Stimulated activated naive CD8-positive, alpha-beta T cell treated with anti-CD3 and anti-CD28 coated beads, Interleukin-15, Interleukin-2, amounts not matched to agents 100 ng/mL and 50 ng/mL, for 24 hours (primary cell): ENCODE data around the gene AHNAK2.

ENCODE experiments used
- H3K27ac Mint-ChIP-seq: one replicate; pipeline ENCODE4 v1.8.0; 2021; ENCODE audit warnings: mild to moderate bottlenecking, mixed read lengths
- H3K27me3 Mint-ChIP-seq: one replicate; pipeline ENCODE4 v1.8.0; 2021; ENCODE audit warnings: mixed read lengths
- H3K36me3 Mint-ChIP-seq: one replicate; pipeline ENCODE4 v1.8.0; 2021; ENCODE audit warnings: low read depth, mixed read lengths
- H3K4me1 Mint-ChIP-seq: one replicate; pipeline ENCODE4 v1.8.0; 2021; ENCODE audit warnings: low read depth, mixed read lengths
- H3K4me3 Mint-ChIP-seq: one replicate; pipeline ENCODE4 v1.8.0; 2021; ENCODE audit warnings: mild to moderate bottlenecking, mixed read lengths
- H3K9me3 Mint-ChIP-seq: one replicate; pipeline ENCODE4 v1.8.0; 2021; ENCODE audit warnings: mixed read lengths

AHNAK2 gene

GRCh38 chr14:105015905-105016304, 37.7 kb upstream of the AHNAK2 start:
- H3K4me3 Mint-ChIP-seq, result peak overlapping the region; percentile 47
- H3K4me1 Mint-ChIP-seq, result peaks cover 70% of the 10 kb centered on the region
- no peaks in the 10 kb centered on the region for H3K9me3 Mint-ChIP-seq
- no peak overlapping the region for H3K27ac Mint-ChIP-seq
- no peaks in the 10 kb centered on the region for H3K27me3 Mint-ChIP-seq
- peaks cover 71% of the 10 kb centered on the region for H3K36me3 Mint-ChIP-seq

GRCh38 chr14:105015242-105015641, 37.1 kb upstream of the AHNAK2 start:
- H3K27ac Mint-ChIP-seq, result peak overlapping the region; percentile 9
- H3K27me3 Mint-ChIP-seq, result no peaks in the 10 kb centered on the region
- H3K4me1 Mint-ChIP-seq, result peaks cover 70% of the 10 kb centered on the region
- H3K4me3 Mint-ChIP-seq, result no peak overlapping the region
- no peaks in the 10 kb centered on the region for H3K9me3 Mint-ChIP-seq
- H3K36me3 Mint-ChIP-seq, result peaks cover 77% of the 10 kb centered on the region

- Mint-ChIP-seq H3K9me3 (no peaks in the 10 kb centered on the region), H3K4me1 (peaks cover 64% of the 10 kb centered on the region), H3K36me3 (peaks cover 77% of the 10 kb centered on the region), H3K27ac (no peak overlapping the region), H3K4me3 (no peak overlapping the region), H3K27me3 (no peaks in the 10 kb centered on the region)
Observed at GRCh38 chr14:105014631-105015030, 36.5 kb upstream of the AHNAK2 start.

GRCh38 chr14:105014032-105014431, 35.9 kb upstream of the AHNAK2 start:
- Mint-ChIP-seq H3K4me1 (peaks cover 58% of the 10 kb centered on the region), H3K36me3 (peaks cover 77% of the 10 kb centered on the region), H3K27me3 (no peaks in the 10 kb centered on the region)

GRCh38 chr14:105013150-105013785, 35.1 kb upstream of the AHNAK2 start:
- Mint-ChIP-seq H3K4me1 (peaks cover 50% of the 10 kb centered on the region), H3K27ac (no peak overlapping the region), H3K36me3 (peaks cover 71% of the 10 kb centered on the region), H3K9me3 (no peaks in the 10 kb centered on the region), H3K27me3 (no peaks in the 10 kb centered on the region), H3K4me3 (no peak overlapping the region)

More at GRCh38 chr14:105014032-105014431, 35.9 kb upstream of the AHNAK2 start:
- Mint-ChIP-seq H3K4me3 (no peak overlapping the region), H3K27ac (peak overlapping the region; percentile 3), H3K9me3 (no peaks in the 10 kb centered on the region)

GRCh38 chr14:105012171-105012985, 34.2 kb upstream of the AHNAK2 start:
- H3K9me3 Mint-ChIP-seq, result no peaks in the 10 kb centered on the region
- H3K36me3 Mint-ChIP-seq, result peaks cover 66% of the 10 kb centered on the region
- H3K27me3 Mint-ChIP-seq, result no peaks in the 10 kb centered on the region
- peaks cover 42% of the 10 kb centered on the region for H3K4me1 Mint-ChIP-seq
- no peak overlapping the region for H3K4me3 Mint-ChIP-seq
- H3K27ac Mint-ChIP-seq, result no peak overlapping the region

- H3K27ac Mint-ChIP-seq, result no peak overlapping the region
- no peaks in the 10 kb centered on the region for H3K27me3 Mint-ChIP-seq
- H3K4me1 Mint-ChIP-seq, result peaks cover 33% of the 10 kb centered on the region
- H3K9me3 Mint-ChIP-seq, result no peaks in the 10 kb centered on the region
- H3K4me3 Mint-ChIP-seq, result no peak overlapping the region
- peaks cover 62% of the 10 kb centered on the region for H3K36me3 Mint-ChIP-seq
Observed at GRCh38 chr14:105011312-105011990, 33.3 kb upstream of the AHNAK2 start.

- Mint-ChIP-seq H3K27me3 (no peaks in the 10 kb centered on the region), H3K4me1 (peaks cover 27% of the 10 kb centered on the region), H3K27ac (no peak overlapping the region), H3K9me3 (no peaks in the 10 kb centered on the region), H3K36me3 (peaks cover 57% of the 10 kb centered on the region), H3K4me3 (no peak overlapping the region)
Observed at GRCh38 chr14:105010891-105011291, 32.7 kb upstream of the AHNAK2 start.

- H3K27me3 Mint-ChIP-seq, result no peaks in the 10 kb centered on the region
- peaks cover 22% of the 10 kb centered on the region for H3K4me1 Mint-ChIP-seq
- no peak overlapping the region for H3K27ac Mint-ChIP-seq
- peaks cover 52% of the 10 kb centered on the region for H3K36me3 Mint-ChIP-seq
- no peaks in the 10 kb centered on the region for H3K9me3 Mint-ChIP-seq
- no peak overlapping the region for H3K4me3 Mint-ChIP-seq
Observed at GRCh38 chr14:105010106-105010505, 31.9 kb upstream of the AHNAK2 start.

DNA sequence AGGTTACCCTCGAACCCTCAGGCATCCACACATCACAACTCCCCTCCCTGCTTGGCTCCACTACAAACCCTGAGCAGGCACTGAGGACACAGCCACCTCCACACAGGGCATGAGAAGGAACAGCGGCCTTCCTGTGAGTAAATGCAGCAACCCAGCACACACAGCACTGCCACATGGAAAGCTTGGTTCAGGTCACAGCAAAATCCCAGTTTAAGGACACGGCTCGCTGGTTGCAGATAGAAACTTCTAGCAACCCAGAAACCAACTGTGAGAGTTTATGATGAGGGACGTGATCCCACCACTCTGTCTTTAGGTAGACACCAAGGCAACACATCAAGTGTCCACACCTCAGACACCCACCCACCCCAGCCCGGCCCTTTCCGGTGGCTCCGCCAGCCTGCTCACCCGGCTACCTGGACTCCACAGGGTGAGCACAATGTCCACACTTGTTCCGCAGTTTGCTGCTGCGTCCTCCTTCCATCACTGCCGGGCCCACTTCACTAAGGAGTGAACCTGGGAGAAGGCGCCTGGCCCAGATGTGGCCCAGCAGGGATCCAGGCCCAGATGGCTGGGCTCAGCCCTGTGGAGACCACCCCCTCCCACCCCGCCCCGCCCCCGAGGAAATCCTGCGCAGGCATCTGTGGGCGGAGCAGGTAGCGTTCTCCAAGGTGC, 29.6 kb upstream of the AHNAK2 start:
- Mint-ChIP-seq H3K4me3 (no peak overlapping the region), H3K27ac (no peak overlapping the region), H3K36me3 (peaks cover 39% of the 10 kb centered on the region), H3K27me3 (no peaks in the 10 kb centered on the region), H3K4me1 (peaks cover 11% of the 10 kb centered on the region), H3K9me3 (no peaks in the 10 kb centered on the region)

- no peaks in the 10 kb centered on the region for H3K27me3 Mint-ChIP-seq
- no peak overlapping the region for H3K4me3 Mint-ChIP-seq
- H3K4me1 Mint-ChIP-seq, result peaks cover 6% of the 10 kb centered on the region
- no peak overlapping the region for H3K27ac Mint-ChIP-seq
- H3K9me3 Mint-ChIP-seq, result no peaks in the 10 kb centered on the region
- H3K36me3 Mint-ChIP-seq, result peaks cover 34% of the 10 kb centered on the region
Observed at GRCh38 chr14:105006831-105007592, 28.8 kb upstream of the AHNAK2 start.

DNA sequence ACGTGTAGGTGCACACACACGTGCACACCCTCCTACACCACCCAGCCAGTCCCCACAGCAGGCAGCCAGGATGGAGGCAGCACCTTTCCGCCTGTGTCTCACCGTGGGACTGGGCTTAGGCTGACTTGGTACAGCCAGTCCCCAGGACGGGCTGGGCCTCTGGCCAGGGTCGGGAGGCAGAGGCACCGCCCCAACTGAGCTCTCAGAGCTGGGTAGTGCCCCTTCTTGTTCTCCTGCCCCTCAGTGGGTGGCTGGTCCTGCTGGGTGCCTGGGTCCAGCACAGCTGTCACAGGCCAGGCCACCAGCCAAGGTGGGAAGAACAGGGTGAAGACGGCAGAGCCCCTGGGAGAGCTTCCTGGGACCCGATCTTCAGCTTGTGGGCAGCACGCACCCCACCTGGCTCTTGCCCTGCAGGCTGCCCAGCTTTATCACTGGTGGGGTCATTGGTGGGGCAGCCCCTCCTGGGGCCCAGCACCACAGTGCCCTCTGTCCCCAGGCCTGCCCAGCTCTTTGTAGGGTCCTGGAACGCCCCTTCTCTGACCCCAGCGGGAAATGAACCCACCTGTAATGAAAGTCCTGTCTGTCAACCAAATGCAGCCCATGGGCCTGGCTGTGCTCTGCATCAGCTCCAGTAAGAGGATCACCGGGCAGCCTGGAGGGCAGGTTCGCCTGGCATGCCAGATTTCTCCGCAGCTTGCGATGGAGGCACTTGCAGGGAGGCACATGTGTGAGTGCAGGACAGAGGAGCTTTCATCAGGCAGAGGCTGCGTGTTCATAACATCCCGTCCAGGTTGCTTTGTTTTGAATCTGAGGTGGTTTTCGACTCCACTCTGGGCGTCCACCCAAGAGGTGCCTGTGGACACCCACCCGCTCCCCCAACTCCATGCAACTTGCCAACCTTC, 28.0 kb upstream of the AHNAK2 start:
- Mint-ChIP-seq H3K4me3 (no peak overlapping the region), H3K27ac (no peak overlapping the region), H3K36me3 (peaks cover 26% of the 10 kb centered on the region), H3K4me1 (peaks cover 4% of the 10 kb centered on the region), H3K27me3 (no peaks in the 10 kb centered on the region), H3K9me3 (no peaks in the 10 kb centered on the region)

GRCh38 chr14:105005329-105005928, 27.3 kb upstream of the AHNAK2 start:
- Mint-ChIP-seq H3K4me3 (no peak overlapping the region), H3K36me3 (peaks cover 21% of the 10 kb centered on the region), H3K27ac (no peak overlapping the region), H3K4me1 (peaks cover 4% of the 10 kb centered on the region), H3K27me3 (no peaks in the 10 kb centered on the region), H3K9me3 (no peaks in the 10 kb centered on the region)
